GM21723 (cell line): ENCODE results near the gene CCNQ.

Source experiments
- ATAC-seq: cut with Tn5 transposase; IDR thresholded peaks from one replicate; pipeline ENCODE4 v1.9.1; 2021; ENCODE audit warnings: mild to moderate bottlenecking, moderate library complexity; ENCODE audit not compliant: unreplicated experiment

Gene CCNQ

DNA sequence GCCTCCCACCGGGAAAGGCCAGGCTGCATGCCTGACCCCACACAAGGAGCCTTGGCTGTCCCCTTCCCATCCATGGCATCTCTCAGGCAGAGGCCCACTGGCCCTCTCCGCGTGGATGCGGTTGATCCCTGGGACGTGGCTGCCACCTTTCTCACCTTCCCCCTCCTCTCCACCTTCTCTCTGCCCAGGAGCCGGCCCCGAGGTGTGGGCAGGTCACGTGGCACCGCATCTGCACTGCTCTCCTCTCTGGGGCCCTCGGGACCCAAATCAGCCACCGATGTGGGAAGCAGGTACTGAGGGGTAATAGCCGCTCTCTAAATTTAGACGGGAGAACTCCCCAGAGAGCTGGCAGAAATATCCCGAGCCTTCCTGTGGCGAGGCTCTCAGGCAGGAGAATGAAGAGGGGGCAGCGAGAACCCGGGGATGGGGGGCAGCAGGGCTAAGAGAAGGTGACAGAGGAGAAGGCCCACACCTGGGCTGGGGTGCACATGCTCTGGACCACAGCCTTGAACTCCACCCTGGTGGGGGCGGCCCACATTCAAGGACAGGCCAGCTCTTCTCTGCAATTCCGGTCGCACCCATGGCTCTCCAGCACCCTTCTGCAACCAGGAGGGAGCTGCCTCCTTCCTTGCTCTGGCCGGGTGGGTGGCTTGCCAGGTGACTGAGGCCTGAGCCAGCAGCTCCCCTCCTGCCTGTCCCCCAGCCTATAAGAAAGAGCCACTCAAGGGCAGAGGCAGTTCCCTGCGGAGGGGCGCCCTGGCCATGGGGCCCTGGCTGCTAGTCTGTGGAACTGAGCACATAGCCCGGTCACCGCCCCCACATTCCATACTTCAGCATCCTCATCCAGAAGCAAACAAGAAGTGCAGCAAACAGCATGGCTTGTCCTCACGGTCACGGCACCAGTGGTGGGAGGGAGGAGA, 38.4 kb upstream of the CCNQ start:
- no peak for ATAC-seq

DNA sequence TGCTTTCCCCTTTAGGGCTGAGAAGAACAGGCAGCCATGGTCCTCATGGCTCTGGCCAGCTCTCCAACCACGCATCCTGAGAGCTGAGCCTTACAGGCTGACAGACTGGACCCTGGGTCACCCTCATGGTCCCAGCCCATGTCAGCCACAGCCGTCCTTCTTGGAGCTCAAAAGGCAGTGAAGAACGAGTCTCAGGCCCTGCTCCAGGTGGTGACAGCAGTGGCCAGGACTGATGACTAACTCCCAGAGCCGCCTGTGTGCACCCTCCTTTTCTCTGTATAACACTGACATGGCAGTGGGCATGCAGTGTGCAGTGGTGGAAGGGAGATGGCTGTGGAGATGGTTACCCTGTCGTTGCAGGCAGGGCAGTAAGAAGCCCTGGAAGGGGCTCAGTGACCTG, 37.8 kb upstream of the CCNQ start:
- ATAC-seq: no peak

DNA sequence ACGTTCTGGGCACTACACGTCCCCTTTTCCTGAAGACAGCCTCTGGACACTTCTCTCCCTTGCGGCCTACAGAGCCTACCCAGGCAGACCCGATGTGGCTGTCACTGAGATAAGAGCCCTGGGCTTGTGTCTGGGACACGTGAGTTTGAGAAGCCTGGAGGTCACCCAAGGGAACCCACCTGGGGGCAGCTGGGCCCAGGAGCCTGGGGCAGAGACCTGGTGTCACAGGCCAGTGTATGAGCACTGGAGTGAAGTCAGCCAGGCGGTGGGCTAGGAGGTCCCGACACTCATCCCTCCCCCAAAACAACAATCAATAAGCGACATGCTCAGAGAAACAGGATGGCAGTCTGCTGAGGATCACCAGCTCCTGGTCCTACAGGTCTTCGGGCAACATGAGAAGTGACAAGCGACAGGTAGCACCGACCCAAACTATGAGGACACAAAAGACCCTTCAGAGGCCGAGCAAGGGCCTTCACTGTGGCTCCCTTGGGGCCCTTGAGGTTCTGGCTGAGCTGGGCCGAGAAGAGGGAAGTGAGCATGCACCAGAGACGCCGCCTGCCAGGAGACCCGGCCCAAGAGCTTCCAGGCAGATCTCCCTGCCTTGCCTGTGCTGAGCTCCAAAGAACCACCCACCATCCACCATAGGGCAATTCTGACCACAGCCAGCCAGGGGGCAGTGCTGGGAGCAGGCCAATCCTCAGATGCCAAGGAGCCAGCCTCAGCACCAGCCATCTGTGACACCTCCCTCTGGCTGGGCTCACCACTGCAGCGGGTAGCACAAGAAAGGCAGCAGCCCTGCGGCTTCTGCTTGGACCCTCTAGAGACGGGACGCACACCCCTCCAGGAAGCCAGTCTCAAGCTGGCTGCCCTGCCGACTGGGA, 37.1 kb upstream of the CCNQ start:
- peak; percentile 59 for ATAC-seq

GRCh38 chrX:153635388-153635787, 36.4 kb upstream of the CCNQ start:
- no peak for ATAC-seq

DNA sequence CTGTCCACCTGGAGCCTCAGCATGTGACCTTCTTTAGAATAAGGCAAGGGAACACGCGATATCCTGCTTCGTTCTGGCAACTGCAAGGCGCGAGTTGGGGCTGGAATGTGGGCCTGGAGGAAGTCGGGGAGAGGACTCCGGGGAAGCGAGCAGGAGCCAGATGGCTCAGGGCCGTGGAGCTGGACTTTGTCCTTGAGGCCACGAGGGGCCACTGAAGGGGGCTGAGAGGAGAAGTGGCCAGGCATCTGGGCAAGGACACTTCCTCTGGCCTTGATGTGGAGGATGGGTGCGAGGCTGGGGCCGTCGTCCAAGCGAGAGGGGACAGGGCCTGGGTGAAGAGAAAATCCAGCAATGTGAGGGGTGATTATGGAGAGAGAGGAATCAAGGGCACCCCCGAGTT, 35.9 kb upstream of the CCNQ start:
- ATAC-seq: no peak

DNA sequence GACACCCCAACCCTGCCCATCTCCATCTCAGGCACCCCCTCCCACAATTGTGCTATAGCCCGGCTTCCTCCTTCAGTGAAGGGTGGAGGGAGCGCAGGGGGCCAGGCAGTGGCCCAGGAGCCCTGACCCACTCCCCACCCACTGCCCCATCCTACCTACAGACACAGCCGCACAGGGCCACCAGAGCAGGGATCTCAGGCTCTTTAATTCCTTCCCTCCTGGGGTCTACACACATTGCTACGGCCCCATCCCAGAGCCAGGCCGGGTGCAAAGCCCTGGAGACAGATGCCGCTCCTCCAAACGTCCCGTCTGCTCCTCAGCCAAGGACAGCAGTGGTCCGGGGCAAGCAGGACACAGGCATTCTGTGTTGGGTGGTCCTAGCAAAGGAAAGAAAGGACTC, 35.3 kb upstream of the CCNQ start:
- ATAC-seq: no peak

DNA sequence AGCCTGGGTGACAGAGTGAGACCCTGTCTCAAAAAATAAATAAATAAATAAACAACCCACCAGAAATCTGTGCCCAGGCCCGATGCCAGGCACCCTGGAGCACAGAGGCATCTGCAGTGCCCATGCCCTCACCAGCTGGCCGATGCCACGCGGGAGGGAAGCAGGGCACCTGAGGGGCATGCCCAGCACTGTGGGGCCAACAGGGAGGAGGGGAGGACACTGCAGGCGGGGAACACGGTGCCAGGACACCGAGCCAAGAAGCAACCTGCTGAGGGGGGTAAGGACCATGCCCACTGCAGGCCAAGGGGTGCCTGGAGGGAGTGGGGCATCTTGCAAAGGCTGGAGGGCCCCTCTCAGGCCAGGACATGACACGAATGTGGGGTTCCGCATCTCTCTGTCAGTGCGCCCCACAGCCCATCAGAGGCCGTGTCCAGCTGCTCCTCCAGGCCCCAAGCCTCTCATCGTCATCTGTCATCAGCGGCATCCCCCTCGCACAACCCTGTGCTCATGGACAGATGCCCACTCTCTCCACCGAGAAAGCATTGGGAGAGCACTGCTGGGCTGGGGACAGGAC, 34.8 kb upstream of the CCNQ start:
- ATAC-seq: no peak

- ATAC-seq: no peak
These were observed 34.1 kb upstream of the CCNQ start for GRCh38 chrX:153633048-153633447.

GRCh38 chrX:153632595-153632946, 33.6 kb upstream of the CCNQ start:
- ATAC-seq: no peak

DNA sequence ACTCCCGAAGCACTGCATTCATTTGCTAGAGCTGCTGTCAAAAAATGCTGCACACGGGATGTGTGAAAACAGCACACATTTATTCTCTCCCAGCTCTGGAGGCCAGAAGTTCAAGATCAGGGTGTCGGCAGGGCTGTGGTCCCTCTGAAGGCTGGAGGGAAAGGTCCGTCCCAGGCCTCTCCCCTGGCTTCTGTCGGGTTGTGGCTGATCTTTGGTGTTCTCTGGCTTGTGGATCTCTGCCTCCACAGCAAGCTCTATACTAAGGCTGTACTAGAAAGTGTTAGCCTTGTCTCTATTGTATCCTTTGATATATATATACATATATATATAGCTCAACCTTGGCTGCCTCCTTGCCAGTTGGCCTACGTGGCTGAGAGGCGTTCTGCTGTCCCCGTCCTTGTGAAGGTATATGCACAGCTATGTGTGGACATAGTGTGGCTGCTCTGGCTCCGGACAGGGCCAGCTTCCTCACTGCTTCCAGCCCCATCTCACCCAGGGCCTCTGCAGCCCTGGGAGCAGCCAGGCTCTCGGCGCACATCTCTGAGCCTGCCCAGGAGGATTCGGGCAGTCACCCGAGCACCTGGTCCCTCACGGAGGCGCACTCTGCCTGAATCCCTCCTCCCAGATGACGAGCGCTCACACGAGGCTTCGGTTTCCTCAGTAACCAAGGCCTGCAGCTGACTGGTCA, 33.1 kb upstream of the CCNQ start:
- no peak for ATAC-seq

DNA sequence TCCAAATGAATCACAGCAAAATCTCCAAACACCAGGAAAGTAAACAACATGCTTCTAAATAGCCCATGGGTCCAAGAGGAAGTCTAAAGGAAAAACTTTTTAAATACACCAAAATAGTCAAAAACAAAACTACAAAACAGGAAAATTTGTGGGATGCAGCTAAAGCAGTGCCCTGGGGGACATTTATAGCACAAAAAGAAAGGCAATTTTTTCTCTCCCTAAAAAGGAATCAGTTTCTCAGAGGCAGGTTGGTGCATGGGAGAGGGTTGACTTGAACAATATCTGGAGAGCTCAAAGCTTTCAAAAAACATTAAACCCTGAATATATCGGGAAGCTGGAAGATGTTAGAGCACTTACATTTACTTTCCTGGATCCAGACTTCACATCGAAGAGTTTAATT, 32.4 kb upstream of the CCNQ start:
- ATAC-seq: no peak

- ATAC-seq: no peak
These were observed 29.7 kb upstream of the CCNQ start for GRCh38 chrX:153628665-153629064.

DNA sequence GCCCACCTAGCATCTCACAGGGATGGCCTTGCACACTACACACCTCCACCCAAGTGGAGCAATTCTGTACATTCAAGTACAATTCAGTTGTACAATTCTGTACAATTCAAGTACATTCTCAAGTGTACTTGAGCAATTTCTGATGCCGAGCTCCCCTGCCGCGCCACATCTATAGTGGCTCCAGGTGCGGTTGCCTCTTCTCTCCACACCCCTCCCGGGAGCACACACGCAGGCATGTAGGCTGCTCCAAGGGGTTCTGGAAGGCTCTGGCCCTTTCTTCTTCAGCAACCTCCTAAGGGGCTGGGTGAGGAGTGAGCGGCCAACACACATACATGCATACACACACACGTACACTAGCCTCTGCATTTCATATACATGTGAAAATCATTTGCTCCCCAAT, 29.2 kb upstream of the CCNQ start:
- ATAC-seq: no peak

DNA sequence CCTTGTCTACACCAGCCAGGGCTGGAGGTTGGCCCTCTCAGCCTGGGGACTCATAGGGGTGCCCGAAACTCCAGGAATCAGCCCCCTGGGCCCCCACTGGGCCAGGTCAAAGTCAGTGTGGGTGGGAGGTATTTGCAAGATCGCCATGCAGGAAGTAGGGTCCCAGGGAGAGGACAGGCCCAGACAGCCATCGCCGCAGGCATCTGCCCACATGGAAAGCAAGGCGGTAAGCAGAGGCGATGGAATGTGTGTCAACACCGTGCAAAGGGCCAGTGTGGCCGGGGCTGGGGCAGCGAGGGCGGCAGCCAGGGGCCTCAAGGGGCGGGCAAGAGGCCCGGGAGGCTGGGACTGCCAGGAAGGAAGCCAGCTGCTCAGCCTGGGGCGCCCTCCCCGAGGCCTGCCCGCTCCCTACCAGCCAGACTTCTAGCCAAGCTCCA, 28.8 kb upstream of the CCNQ start:
- no peak for ATAC-seq

DNA sequence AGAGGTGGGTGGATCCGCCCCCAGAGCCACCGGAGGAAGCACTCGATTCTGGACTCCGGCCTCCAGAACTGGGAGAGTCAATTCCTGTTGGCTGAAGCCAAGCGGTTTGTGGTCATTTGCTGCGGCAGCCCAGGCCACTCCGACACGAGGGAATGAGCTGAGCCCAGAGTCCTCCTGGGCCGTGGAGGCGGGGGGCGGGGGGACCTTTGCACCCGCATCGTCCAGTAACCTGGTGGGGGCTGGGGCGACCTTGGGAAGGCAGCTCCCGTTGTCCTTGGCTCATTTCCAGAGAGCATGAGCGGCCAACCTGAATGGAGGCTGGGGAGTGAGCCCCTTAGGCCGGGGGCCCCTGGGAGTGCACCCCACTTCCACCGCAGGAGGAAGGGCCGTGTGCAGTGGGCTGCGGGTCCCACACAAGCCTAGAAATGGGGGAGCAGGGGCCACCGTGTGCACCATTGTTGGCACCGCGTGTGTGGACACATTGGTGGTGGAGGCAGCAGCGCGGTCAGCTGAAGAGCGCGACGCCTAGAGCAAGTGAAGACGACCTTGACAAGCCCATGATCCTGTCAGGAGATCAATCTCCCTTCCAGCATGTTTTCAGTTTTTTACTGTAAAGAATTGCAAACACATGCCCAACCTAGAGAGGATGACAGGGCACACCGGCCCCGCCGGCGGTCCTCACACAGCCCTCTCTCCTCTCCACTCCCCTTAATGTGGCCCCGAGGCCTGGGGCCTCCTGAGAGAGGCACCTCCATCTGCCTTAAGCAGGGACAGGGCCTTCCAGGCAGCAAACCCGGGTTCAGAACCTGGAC, 28.1 kb upstream of the CCNQ start:
- ATAC-seq: no peak

DNA sequence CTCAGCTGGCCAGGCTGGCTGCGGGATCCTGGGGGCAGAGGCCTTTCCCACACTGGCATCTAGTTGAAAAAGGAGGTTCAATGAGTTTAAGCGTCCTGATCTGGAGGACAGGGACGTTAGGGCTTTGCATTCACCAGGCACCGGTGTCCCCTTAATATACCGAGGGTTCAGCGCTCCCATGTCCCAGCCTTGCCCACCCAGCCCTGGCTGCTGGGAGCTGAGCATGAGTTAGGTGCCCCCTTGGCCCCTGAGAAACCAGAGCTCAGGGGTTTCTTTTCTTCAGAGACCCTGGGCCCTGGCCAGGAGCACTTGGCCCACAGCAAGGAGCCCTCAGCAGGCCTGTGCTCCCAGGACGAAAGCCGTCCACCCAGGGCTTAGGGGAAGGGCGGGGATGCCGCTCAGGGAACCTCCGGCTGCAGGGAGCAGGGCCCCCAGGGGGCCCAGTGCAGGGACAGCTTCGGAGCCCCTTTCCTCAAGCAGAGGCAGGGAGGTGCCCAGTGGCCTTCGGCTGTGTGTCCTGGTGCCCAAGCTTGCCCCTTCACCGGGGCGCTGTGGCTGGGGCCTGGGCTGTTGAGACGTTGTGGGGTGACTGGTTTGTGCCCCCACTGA, 27.2 kb upstream of the CCNQ start:
- no peak for ATAC-seq

- no peak for ATAC-seq
These were observed 26.5 kb upstream of the CCNQ start for GRCh38 chrX:153625271-153626024.

DNA sequence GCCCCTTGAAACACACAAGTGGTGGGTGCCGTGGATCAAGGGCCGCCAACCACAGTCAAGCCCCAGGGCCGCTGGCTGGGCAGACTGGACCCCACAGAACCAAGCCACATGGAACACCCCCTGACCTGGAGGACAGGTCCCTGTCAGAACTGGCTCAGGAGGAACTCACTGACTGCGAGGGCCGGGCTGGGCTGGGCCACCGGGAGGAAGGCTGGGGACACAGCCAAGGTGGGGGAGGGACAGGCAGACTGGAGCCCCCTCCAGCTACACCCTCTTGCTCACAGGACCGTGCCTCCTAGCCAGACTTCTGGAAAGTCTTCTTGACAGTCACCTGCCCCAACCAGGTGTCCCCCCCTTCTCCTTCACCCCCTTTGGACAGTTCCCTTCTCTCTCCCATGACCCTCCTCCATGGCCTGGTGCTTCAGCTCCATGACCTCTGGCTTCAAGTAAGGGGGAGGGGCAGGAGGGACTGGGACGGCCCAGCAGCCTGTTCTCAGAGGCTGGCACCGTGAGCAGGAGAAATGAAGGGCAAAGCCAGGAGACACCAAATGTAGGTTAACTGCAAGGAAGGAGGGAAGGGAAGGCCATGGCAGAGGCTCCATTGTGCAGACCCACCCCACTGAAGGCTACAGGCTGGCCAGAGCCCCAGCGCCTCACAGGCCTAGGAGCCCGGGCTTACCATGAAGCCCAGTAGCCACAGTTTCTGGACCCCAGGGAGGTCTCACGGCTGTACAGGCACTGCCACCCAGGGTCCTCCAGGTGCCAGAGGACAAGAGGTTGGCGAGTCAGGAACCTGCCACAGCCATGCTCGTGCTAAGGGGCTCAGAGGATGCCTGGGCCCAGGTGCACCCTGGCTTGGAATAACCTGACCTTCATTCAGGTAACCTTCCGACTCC, 25.5 kb upstream of the CCNQ start:
- no peak for ATAC-seq
